GM06990 (cell line): Measurements from ENCODE around the gene CHIC1.
"Not testable (repeated sequence)": the region's sequence is repeated elsewhere in the genome, so short reads cannot be mapped to it uniquely, and the experiment has no call there.

Source experiments
- DNase-seq: peaks from one replicate; pipeline ENCODE4 v3.0.0-alpha.2; 2011; ENCODE audit not compliant: insufficient read length; ENCODE audit errors: extremely low read depth
- H3K27me3 ChIP-seq: replicated peaks from 2 replicates; pipeline ENCODE4 v1.6.0; 2011; ENCODE audit warnings: low read length; ENCODE audit not compliant: control insufficient read depth, insufficient read depth
- H3K36me3 ChIP-seq: 2 replicates; pipeline ENCODE4 v1.5.1; 2011; ENCODE audit warnings: low read length; ENCODE audit not compliant: control insufficient read depth, insufficient read depth
- H3K4me3 ChIP-seq: replicated peaks from 2 replicates; pipeline ENCODE4 v1.5.1; 2011; ENCODE audit warnings: low read depth, mild to moderate bottlenecking, control low read depth, low read length
- TF ChIP-seq, protein P1 (sequence below): IDR thresholded peaks from 2 replicates; pipeline ENCODE4 v1.5.1; 2011; ENCODE audit warnings: low read length, control low read depth, mild to moderate bottlenecking, inconsistent platforms; ENCODE audit not compliant: insufficient read depth, poor library complexity, severe bottlenecking

Gene CHIC1

DNA sequence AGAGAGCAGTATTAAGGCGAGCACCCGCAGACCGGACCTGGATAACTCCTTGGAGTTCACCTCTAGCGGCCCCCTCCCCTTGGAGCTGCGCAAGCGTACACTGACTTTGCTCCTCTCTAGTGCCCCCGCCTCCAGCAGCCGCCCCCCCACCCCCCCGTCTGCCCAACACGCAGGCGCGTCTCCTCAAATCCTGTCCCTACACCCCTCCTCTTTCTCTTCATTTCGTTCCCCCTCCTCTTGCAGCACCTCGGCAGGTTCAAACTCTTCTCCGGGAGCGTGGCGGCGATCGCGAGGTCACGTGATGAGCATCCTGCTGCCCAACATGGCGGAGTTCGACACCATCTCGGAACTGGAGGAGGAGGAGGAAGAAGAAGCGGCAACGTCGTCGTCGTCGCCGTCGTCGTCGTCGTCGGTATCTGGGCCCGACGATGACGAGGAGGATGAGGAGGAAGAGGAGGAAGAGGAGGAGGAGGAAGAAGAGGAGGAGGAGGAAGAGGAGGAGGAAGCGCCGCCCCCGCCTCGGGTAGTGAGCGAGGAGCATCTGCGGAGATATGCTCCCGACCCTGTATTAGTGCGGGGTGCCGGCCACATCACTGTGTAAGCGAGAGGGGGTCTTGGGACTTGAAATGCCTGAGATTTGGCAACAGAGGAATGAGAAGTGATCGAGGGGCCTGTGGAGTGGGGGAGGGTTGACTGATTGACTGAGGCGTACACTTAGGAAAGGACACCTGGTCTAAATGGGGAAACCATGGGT lies at the start of gene CHIC1:
Gene CHIC1 (plus strand): TSS at position 214 of the 754 bp plus-strand sequence. CDS start 88 bp downstream, at position 302.
- no peaks in the 10 kb centered on the region for H3K27me3 ChIP-seq
- peak; percentile 81 for DNase-seq
- TF ChIP-seq, protein P1, sequence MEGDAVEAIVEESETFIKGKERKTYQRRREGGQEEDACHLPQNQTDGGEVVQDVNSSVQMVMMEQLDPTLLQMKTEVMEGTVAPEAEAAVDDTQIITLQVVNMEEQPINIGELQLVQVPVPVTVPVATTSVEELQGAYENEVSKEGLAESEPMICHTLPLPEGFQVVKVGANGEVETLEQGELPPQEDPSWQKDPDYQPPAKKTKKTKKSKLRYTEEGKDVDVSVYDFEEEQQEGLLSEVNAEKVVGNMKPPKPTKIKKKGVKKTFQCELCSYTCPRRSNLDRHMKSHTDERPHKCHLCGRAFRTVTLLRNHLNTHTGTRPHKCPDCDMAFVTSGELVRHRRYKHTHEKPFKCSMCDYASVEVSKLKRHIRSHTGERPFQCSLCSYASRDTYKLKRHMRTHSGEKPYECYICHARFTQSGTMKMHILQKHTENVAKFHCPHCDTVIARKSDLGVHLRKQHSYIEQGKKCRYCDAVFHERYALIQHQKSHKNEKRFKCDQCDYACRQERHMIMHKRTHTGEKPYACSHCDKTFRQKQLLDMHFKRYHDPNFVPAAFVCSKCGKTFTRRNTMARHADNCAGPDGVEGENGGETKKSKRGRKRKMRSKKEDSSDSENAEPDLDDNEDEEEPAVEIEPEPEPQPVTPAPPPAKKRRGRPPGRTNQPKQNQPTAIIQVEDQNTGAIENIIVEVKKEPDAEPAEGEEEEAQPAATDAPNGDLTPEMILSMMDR: no peak
- H3K4me3 ChIP-seq: peak within 1 kb of the TSS; percentile 58
- H3K36me3 ChIP-seq: no peaks in the 10 kb centered on the region

DNA sequence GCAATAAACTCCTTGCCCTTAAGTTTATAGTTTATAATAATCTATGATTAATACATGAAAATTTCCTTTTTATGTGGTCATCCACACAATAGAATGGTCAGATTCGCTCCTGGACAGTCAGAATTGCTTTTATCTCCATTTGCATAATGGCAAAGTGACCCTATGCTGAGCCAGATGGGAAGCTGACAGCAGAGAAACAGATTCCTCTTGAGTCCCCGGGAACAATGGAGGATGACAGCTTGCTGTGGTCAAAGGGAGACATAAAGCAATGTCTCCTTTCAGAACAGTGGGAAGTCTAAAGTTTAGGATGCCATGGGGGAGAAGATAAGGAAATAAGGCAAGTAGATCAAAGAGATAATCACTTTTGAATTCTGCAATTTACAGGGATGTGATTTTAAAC lies 40.2 kb upstream of the CHIC1 start:
- H3K36me3 ChIP-seq, DNase-seq, H3K4me3 ChIP-seq, H3K27me3 ChIP-seq: not testable (repeated sequence)

DNA sequence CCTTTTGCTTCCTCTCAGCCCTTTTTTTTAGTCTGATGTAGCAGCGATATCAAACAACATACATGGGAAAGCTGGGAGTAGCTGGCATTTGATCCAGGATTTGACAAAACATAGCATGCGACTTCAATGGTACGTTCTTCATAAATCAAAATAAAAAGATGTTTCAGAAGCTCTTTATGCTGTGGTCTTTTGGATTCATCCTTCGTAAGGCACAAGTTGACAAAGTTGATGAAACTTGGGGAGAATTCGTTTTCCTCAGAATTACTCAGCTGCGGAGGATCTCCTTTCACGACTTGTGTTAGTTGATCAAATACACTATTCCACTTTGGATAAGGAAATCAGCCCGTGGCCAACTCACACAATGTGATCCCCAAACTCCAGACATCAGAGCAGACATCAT lies 38.1 kb upstream of the CHIC1 start:
- TF ChIP-seq, protein P1: no peak
- DNase-seq: no peak
- Histone ChIP-seq H3K27me3 (no peaks in the 10 kb centered on the region), H3K36me3 (no peaks in the 10 kb centered on the region), H3K4me3 (no peak overlapping the region)

DNA sequence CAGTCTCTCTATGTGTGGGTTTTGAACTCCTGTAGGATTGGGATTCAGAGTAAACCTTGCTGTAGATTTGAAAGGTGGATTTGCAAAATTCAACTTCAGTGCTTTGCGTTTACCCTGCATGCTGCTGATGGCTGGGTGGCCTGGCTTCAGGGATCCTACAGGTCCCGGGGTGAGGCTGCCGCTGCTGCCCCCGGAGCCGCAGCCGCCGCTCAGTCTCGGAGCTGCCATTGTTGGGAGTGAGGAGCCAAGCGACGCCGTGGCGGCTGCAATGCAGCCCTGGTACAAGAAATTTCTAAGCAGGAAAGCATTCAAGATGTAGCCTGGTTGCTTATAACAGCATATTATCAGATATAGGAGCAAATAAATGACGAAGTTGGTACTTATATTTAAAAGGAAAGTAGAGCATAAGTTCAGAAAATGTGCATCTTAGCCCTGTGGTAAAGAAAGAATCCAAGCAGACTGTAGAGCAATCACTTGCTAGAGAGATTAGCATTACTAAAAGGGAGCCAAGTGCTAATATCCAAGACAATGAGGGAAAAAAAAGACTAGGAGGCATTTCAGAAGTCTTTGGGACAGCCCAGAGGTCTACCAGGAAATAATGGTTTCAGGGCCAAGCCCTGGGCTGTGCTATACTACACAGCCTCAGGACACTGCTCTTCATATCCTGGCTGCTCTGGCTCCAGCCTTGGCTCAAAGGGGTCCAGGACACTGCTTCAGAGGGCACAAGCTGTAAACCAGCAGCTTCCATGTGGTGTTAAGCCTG lies 36.9 kb upstream of the CHIC1 start:
- H3K4me3 ChIP-seq: no peak overlapping the region
- no peaks in the 10 kb centered on the region for H3K27me3 ChIP-seq
- TF ChIP-seq, protein P1: no peak
- H3K36me3 ChIP-seq: no peaks in the 10 kb centered on the region
- DNase-seq: no peak

DNA sequence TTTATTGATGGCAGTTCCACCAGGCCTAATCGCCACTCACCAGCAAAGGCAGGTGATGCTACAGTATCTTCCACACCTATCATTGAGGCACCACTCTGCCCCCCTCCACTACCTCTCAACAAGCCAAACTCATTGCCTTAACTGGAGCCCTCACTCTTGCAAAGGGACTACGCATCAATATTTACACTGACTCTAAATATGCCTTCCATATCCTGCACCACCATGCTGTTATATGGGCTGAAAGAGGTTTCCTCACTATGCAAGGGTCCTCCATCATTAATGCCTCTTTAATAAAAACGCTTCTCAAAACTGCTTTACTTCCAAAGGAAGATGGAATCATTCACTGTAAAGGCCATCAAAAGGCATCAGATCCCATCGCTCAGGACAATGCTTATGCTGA lies 31.3 kb upstream of the CHIC1 start:
- H3K36me3 ChIP-seq, DNase-seq, H3K27me3 ChIP-seq, H3K4me3 ChIP-seq: not testable (repeated sequence)

DNA sequence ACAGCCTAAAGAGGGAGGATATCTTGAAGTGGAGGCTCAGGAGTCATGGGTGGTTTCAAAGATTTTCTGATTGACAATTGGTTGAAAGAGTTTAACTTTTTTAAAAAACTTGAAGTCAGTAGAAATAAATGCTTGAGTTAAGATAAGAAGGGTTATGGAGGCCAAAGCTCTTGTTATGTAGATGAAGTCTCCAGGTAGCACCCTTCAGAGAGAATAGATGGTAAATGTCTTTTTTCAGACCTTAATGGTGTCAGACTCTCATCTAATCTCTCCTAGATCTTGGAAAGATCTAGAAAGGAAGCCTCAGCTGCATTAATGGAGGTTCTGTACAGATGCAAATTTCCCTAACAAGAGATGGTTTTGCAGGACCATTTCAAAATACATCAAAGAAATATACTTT lies 6.8 kb upstream of the CHIC1 start:
- TF ChIP-seq, protein P1: no peak
- H3K36me3 ChIP-seq: no peaks in the 10 kb centered on the region
- no peaks in the 10 kb centered on the region for H3K27me3 ChIP-seq
- DNase-seq: no peak
- H3K4me3 ChIP-seq: no peak overlapping the region
